PC-9 (cell line): ENCODE measurements around the gene STEAP1.

Source experiments
- EZH2 ChIP-seq: fragments of 200-600 bp; sonication (generic); IDR thresholded peaks from 2 replicates; pipeline ENCODE4 v1.8.0; 2017; ENCODE audit warnings: antibody characterized with exemption, low read depth
- TF ChIP-seq, protein P1 (sequence below): fragments of 200-600 bp; sonication (generic); conservative IDR thresholded peaks from 2 replicates; pipeline ENCODE4 v1.6.1; 2017; ENCODE audit warnings: mixed run types, antibody characterized with exemption, mild to moderate bottlenecking, moderate library complexity

DNA sequence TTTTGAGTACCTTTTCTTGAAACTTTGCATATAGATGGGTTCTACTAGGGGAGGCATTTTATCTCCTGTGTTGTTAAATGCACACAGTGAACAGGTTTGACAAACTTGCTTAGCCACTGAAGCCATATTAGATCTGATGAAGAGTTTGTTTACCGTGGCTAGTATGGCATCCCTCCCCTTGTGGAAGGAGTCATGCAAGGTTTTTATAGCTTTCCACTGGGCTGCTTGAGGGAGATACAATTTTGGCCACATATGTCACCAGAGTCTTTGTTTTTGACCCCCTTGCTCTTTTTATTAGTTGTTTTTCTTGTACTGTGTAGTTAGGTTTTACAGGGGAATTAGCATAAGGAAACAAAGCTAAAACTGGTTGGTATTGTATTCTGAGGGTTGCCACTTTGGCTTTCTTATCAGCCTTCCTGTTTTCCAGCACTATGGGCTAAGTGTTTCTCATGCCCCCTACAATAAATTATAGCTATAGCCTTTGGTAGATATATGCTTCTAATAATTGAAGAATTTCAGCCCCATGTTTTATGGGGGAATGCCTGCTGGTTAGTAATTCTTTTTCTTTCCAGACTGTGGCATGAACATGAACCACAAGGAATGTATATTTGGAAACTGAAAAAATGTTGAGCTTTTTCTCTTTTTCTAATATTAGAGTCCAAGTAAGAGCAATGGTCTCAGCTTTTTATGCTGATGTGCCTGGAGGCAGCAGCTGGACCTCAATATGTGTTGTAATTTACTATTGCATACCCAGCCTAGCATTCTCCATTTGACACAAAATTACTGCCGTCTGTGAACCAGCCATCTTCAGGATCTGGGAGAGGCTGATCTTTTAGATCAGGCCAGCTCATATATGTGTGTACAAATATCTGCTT is 38.8 kb downstream of the STEAP1 start:
- TF ChIP-seq, protein P1, sequence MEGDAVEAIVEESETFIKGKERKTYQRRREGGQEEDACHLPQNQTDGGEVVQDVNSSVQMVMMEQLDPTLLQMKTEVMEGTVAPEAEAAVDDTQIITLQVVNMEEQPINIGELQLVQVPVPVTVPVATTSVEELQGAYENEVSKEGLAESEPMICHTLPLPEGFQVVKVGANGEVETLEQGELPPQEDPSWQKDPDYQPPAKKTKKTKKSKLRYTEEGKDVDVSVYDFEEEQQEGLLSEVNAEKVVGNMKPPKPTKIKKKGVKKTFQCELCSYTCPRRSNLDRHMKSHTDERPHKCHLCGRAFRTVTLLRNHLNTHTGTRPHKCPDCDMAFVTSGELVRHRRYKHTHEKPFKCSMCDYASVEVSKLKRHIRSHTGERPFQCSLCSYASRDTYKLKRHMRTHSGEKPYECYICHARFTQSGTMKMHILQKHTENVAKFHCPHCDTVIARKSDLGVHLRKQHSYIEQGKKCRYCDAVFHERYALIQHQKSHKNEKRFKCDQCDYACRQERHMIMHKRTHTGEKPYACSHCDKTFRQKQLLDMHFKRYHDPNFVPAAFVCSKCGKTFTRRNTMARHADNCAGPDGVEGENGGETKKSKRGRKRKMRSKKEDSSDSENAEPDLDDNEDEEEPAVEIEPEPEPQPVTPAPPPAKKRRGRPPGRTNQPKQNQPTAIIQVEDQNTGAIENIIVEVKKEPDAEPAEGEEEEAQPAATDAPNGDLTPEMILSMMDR: no peak
- TF ChIP-seq EZH2: no peak
